GM12892 (cell line): ENCODE results near the gene PGBD5.

Experiments used
- POLR2A ChIP-seq: IDR thresholded peaks from 2 replicates; pipeline ENCODE4 v1.6.1; 2011; ENCODE audit warnings: low read depth, low read length, control low read depth
- TAF1 ChIP-seq: IDR thresholded peaks from 2 replicates; pipeline ENCODE4 v1.6.1; 2011; ENCODE audit warnings: low read depth, mild to moderate bottlenecking, control low read depth, low read length, borderline replicate concordance

GRCh38 chr1:230286166-230286889 is 139.8 kb downstream of the PGBD5 start:
- TF ChIP-seq TAF1 (no peak), POLR2A (no peak)
